GM18951 (cell line): ENCODE results near the gene WNT10A.

Experiments
- POLR2A ChIP-seq: IDR thresholded peaks from 4 replicates; pipeline ENCODE4 v1.6.1; 2011; ENCODE audit warnings: mild to moderate bottlenecking; ENCODE audit not compliant: insufficient read length, insufficient read depth; ENCODE audit errors: extremely low read depth
- in situ Hi-C: fragments of 300-500 bp; cut with MboI; formaldehyde crosslinking; loops from one replicate; pipeline ENCODE4 v1.12.0; 2022; ENCODE audit warnings: low sequenced_read_pairs, mixed read lengths, inconsistent platforms; ENCODE audit not compliant: unreplicated experiment

Gene WNT10A

GRCh38 chr2:218883491-218884490, 3.1 kb downstream of the WNT10A start:
- in situ Hi-C loops: no loop called here
- TF ChIP-seq POLR2A: peak; percentile 41

- in situ Hi-C loops: no loop called here
- no peak for TF ChIP-seq POLR2A
These were observed 3.9 kb downstream of the WNT10A start for GRCh38 chr2:218884519-218884918.

GRCh38 chr2:218885981-218886947, 5.6 kb downstream of the WNT10A start:
- no peak for TF ChIP-seq POLR2A
- in situ Hi-C loops: no loop called here

- in situ Hi-C loops: no loop called here
- no peak for TF ChIP-seq POLR2A
These were observed 6.4 kb downstream of the WNT10A start for GRCh38 chr2:218887079-218887478.

GRCh38 chr2:218888341-218888740, 7.7 kb downstream of the WNT10A start:
- in situ Hi-C loops: no loop called here
- no peak for TF ChIP-seq POLR2A

GRCh38 chr2:218889937-218890336, 9.3 kb downstream of the WNT10A start:
- TF ChIP-seq POLR2A: no peak
- in situ Hi-C loops: no loop called here

- in situ Hi-C loops: no loop called here
- no peak for TF ChIP-seq POLR2A
These were observed 9.7 kb downstream of the WNT10A start for GRCh38 chr2:218890369-218890768.

GRCh38 chr2:218891275-218892135, 10.9 kb downstream of the WNT10A start:
- in situ Hi-C loops: no loop called here
- no peak for TF ChIP-seq POLR2A

- in situ Hi-C loops: no loop called here
- TF ChIP-seq POLR2A: peak; percentile 56
These were observed 12.2 kb downstream of the WNT10A start for GRCh38 chr2:218892693-218893348.

- in situ Hi-C loops: no loop called here
- TF ChIP-seq POLR2A: no peak
These were observed 12.9 kb downstream of the WNT10A start for GRCh38 chr2:218893349-218894150.

- TF ChIP-seq POLR2A: peak; percentile 15
- in situ Hi-C loops: no loop called here
These were observed 13.7 kb downstream of the WNT10A start for GRCh38 chr2:218894151-218894879.

- in situ Hi-C loops: no loop called here
- no peak for TF ChIP-seq POLR2A
These were observed 14.2 kb downstream of the WNT10A start for GRCh38 chr2:218894880-218895157.
